GM18951 (cell line): ENCODE measurements around the gene CHAF1A.

Experiments used
- POLR2A ChIP-seq: IDR thresholded peaks from 4 replicates; pipeline ENCODE4 v1.6.1; 2011; ENCODE audit warnings: mild to moderate bottlenecking; ENCODE audit not compliant: insufficient read length, insufficient read depth; ENCODE audit errors: extremely low read depth
- in situ Hi-C: fragments of 300-500 bp; cut with MboI; formaldehyde crosslinking; loops from one replicate; pipeline ENCODE4 v1.12.0; 2022; ENCODE audit warnings: low sequenced_read_pairs, mixed read lengths, inconsistent platforms; ENCODE audit not compliant: unreplicated experiment

CHAF1A gene, protein sequence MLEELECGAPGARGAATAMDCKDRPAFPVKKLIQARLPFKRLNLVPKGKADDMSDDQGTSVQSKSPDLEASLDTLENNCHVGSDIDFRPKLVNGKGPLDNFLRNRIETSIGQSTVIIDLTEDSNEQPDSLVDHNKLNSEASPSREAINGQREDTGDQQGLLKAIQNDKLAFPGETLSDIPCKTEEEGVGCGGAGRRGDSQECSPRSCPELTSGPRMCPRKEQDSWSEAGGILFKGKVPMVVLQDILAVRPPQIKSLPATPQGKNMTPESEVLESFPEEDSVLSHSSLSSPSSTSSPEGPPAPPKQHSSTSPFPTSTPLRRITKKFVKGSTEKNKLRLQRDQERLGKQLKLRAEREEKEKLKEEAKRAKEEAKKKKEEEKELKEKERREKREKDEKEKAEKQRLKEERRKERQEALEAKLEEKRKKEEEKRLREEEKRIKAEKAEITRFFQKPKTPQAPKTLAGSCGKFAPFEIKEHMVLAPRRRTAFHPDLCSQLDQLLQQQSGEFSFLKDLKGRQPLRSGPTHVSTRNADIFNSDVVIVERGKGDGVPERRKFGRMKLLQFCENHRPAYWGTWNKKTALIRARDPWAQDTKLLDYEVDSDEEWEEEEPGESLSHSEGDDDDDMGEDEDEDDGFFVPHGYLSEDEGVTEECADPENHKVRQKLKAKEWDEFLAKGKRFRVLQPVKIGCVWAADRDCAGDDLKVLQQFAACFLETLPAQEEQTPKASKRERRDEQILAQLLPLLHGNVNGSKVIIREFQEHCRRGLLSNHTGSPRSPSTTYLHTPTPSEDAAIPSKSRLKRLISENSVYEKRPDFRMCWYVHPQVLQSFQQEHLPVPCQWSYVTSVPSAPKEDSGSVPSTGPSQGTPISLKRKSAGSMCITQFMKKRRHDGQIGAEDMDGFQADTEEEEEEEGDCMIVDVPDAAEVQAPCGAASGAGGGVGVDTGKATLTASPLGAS

DNA sequence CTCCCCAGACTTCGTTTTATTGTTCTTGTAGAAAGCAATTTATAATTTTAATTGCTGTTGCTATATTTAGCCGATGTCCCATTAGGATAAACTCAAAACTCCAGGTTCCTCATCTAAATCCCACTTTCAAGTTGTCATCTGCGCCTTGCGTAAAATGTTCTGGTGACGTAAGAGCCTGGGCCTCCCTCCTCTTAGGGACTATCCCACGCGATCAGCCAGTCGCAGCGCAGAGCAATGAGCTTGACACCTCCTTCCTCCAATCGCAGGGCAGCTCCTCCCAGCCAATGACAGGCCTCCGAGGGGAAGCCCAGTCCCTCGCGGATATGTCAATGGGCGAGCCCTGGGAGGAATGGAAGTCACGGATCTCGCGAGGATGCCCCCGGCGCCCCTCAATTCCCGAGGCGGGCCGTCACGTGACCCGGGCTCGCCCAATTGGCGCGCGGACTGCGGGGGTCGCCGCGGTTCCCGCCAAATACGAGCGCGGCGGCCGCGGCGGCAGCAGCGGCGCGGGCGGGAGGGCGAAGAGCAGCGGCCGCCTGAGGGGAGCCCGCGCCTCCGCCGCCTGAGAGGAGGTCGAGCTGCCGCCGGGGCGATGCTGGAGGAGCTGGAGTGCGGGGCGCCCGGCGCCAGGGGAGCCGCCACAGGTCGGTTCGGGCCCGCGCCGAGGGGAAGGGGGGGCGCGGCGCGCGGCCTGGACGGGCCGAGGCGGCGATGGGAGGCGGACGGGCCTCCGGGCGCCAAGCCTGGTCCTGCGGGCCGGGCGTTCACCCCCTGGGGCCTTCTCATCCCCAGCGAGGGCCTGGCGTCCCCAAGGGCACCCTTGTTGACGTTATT is at the start of gene CHAF1A:
Gene CHAF1A, plus strand, starts transcription at position 470 of the 834 bp plus-strand sequence. Its CDS starts 123 bp downstream, at position 593.
- in situ Hi-C loops = no loop called here
- TF ChIP-seq POLR2A = peak; percentile 75

DNA sequence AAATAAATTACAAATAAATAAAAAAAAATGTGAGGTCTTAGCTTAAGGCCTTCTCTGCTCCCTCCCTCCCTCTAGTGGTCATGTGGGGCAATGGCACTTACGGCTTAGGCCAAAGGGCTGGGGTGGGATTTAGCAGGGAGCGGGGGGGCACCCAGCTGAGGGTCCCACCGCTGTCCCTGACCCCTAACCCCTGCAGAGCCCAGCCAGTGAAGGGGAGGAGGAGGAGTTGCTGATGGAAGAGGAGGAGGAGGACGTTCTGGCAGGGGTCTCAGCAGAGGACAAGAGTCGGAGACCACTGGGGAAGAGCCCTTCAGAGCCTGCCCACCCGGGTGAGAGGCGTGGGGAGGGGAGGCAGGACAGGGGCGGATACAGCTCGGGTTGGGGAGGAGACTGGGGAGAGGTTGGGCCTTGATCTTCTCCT is 49.7 kb upstream of the CHAF1A start:
- no peak for TF ChIP-seq POLR2A
- in situ Hi-C loops = no loop called here

DNA sequence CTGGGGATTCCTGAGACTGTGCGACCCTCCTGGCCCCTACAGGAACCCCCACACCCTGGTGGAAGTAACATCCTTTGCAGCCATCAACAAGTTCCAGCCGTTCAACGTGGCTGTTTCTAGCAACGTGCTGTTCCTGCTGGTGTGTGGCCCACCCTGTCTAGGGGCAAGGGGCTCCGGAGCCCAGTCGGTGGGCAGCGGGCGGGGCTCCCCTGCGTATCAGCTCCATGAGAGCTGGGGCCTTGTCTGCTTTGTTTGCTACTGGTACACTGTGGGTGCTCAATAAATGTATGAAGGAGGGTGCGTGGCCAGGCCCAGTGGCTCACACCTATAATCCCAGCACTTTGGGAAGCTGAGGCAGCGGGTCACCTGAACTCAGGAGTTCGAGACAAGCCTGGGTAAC is 48.2 kb upstream of the CHAF1A start:
- in situ Hi-C loops = no loop called here

DNA sequence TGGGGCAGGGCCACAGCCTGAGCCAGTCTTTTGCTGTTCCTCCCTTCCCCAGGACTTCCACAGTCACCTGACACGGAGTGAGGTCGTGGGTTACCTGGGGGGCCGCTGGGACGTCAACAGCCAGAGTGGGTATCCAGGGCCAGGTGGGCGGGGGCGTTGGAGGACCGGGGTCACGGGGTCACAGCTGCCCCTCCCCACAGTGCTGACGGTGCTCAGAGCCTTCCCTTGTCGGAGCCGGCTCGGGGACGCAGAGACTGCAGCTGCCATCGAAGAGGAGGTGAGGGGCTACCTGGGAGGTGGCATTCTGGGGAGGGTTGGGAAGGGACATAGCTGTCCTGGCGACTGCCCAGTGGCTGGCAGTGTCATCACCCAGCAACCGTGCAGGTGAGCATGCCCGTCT is 47.5 kb upstream of the CHAF1A start:
- in situ Hi-C loops = no loop called here
- TF ChIP-seq POLR2A = no peak

More for the DNA sequence above, 48.2 kb upstream of the CHAF1A start:
- no peak for TF ChIP-seq POLR2A

DNA sequence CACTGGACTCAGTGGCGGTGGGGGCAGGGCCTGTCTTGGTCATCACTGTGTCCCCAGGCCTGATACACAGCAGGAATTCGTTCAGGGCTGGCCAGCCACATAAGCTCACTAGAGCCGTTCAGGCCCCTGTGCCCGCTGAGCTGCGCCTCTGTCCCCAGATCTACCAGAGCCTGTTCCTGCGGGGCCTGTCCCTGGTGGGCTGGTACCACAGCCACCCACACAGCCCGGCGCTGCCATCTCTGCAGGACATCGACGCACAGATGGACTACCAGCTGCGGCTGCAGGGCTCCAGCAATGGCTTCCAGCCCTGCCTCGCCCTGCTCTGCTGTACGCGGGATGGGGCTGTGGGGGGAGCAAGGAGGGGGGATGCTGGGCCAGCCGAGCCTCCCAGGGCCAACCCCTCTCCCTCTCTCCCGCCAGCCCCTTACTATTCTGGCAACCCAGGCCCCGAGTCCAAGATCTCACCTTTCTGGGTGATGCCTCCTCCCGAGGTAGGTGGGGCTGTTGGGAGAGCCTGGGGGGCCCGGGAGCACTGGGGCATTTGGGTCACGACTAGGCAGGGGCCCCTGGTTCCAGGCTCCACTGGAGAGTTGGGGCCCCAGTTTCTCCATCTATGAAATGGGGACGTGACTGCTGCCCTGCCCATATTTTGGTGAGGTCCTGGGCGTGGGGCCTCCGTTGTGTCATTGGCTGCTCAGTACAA is 45.2 kb upstream of the CHAF1A start:
- in situ Hi-C loops = no loop called here
- no peak for TF ChIP-seq POLR2A

DNA sequence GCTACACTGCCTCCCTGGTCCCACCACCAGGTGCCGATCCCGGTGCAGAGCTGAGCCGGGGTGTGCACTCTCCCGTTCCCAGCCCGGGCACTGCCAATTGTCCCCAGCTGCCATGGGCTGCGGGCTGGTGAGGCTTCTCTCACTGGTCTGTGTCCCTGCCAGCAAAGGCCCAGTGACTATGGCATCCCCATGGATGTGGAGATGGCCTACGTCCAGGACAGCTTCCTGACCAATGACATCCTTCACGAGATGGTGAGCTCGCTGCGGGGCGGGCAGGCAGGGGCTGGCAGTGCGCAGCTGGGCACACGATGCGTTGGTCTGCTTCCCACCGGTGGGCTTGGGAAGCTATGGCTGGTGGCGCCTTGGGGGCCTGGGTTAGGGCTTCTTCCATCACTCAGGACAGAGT is 44.5 kb upstream of the CHAF1A start:
- in situ Hi-C loops = no loop called here
- no peak for TF ChIP-seq POLR2A

DNA sequence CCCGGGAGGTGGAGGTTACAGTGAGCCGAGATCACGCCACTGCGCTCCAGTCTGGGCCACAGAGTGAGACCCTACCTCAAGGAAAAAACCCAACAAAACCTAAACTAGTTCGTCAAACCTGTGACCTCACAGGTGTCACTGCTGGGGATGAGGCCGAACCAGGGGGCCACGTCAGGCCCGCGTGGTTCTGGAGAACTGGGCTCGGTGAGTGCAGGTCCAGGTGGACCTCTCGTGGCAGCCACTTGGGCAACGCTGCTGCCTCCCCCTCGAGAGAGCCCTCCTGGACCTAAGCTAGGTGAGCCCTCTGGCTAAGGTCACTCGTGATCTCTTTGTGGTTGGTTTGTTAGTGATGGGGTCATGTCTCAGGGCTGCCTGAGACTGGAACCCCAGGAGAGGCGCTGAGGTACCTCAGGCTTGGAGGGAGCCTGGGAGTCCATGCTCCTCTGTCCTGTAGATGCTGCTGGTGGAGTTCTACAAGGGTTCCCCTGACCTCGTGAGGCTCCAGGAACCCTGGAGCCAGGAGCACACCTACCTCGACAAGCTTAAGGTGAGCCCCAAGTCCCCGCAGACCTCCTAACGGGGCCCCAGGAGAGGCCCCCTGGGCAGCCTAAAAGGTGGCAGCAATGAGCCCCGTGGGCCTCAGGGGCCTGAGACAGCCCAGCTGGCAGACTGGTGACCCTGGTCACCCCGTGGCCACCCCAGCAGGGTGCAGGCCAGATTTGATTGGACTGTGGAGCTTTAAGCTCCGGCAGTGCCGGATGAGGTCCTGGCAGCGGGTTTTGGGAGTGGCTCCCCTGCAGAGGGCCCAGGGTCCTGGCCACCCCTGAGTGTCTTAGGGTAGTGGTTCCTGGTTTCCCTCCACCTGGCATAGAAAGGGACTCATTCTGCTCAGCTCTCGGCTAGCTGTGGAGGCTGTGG is 43.5 kb upstream of the CHAF1A start:
- TF ChIP-seq POLR2A = no peak

DNA sequence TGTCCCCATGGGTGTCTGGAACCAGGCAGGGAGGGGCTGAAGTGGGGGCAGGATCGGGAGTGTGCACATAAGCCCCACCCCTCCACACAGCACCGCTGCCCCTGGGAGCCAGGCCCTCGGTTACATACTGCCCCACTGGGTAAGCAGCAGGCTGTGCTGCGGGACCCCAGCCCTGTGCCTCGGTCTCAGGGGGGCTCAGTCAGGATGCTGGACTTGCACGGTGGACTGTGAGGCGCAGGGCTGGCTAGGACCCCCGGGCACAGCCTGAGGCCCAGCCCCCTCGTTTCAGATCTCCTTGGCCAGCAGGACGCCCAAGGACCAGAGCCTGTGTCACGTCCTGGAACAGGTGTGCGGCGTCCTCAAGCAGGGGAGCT is 42.8 kb upstream of the CHAF1A start:
- no peak for TF ChIP-seq POLR2A
- in situ Hi-C loops = no loop called here

More for the DNA sequence above, 43.5 kb upstream of the CHAF1A start:
- in situ Hi-C loops = no loop called here

DNA sequence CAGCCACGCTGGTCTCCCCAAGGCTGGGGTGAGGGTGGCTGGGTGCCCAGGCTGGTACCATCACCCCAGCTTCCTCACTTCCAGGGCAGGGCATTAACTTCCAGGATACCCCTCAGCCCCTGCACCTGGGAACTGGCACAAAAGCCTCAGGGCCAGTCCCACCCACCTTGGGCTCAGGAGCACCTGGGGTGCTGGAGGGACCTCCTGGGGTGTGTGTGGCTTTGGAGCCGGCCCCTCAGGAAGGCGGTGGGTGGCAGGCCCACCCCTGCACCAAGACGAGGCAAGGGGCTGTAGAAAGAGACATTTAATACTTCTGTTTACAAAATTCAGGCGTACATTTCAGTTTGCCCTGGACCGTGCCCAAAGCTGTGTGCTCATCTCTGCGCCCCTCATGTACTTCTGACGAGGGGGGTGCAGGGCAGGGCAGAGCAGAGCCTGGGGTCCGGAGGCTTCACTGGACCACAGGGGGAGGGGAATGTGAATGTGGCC is 42.3 kb upstream of the CHAF1A start:
- peak; percentile 14 for TF ChIP-seq POLR2A
- in situ Hi-C loops = no loop called here

DNA sequence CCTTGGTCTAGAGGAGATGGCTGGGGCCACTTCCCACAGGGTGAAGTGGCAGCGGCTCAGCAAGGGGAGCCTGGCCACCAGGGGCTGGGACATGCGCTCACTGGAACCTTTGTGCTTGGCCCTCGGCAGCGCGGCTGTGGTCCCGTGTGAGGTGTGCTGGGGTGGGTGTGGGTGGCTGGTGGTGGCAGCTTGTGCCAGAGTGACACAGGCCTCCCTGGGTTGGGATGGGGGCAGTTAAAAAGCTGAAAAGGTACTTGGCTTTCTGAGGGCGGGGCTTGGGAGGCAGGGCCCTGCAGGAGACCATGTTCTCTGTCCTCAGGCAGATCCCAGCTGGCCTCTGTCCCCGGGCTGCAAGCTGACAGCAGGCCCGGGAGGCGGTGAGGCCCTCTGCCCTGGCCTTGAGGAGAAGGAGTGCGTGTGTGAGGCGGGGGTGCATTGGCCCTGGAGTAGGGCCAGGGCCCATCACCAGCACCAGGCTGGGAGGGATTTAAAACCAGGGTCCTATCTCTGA is 41.7 kb upstream of the CHAF1A start:
- no peak for TF ChIP-seq POLR2A
- in situ Hi-C loops = no loop called here

DNA sequence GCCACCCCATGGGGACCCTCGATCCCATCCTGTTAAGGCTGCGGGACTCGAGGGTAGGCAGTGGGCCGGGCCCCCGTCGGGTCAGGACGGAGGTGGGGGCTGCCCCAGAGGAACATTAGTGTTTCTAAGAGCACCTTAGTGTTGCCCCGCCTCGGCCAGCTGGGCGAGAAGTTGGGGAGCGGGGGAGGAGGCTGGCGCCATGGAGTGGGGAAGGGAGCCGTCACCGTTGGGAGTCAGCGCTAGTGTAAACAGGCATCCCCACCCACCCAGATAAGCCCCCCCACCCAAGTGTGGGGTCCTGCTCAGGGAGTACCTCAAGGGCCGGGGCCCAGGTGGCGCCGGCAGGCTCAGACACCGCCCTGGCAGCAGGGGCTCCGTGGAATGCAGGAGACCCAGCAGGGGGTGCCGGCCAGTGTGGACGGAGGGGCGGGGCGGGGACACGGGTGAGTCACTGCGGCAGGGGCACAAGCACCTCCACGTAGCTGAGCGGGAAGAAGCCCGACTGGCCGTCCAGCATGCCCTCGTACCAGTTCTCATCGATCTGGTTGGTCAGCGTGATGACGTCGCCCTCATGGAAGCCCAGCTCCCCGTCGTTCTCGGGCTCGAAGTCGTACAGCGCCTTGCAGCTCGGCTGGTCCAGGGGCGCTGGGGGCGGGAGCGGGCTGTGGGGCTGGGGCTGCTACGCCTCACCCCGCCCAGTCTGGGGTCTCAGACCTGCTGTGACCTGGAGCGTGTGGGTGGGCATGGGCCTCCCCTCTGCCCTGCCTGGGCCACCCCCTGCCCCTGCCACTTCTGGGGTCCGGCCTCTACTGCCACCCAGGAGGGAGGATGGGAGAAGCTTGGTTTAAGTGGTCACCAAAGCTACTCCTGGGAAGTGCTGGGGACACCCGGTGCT is 41.0 kb upstream of the CHAF1A start:
- TF ChIP-seq POLR2A = no peak
- in situ Hi-C loops = no loop called here
